Embryonic facial prominence (tissue), 1 donor: ENCODE data around the gene TOP2A.
"Not testable (repeated sequence)": the region's sequence is repeated elsewhere in the genome, so short reads cannot be mapped to it uniquely, and the experiment has no call there.

Experiments
- DNase-seq: peaks from one replicate; pipeline ENCODE4 v3.0.0-alpha.2; 2016; ENCODE audit errors: extremely low spot score

Gene TOP2A

DNA sequence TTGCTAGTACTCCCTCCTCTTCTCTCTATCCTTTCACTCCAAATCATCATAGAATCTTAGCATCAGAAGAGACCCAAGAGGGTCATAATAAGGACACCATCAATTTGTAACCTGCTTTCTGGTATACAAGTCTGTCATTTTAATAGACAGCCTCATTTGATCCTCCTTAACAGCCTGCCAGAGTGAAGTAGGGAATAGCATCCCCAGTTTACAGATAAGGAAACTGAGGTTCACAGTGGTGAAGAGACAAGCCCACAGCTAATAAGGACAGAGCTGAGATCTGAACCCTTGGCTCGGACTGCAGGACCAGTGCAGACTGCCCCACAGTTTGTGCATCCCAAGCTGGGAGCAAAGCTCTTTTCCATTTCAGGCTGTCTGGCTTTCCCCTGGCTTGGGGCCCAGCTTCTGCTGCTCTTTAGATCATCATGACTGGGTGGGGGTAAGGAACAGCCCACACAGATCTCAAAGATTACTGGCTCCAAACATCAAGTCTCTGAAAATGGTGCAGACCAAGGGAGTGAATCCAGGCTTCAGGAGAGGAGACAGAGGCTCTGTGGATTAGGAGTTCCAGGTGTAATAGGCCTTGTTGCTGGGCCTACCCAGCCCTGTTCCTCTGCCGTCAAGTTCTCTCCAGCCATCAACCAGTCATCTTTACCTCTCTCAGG lies 15.3 kb upstream of the TOP2A start:
- DNase-seq, result no peak

DNA sequence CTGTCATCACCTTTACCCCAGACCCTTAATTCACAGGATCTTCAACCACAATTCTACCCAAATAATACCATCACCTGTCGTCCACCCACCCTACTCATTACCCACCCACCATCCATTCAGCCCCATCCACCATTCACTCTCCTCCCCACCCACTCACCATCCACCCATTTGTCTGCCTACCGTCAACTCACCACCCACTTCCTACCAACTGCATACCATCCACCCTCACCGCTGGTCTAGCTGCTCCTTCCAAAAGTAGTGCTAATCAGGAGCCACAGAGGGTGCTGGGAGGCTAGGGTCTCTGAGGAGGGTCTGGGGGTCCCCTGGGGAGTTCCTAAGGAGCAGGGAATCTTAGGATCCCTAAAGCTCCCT lies 13.5 kb upstream of the TOP2A start:
- DNase-seq, result no peak

DNA sequence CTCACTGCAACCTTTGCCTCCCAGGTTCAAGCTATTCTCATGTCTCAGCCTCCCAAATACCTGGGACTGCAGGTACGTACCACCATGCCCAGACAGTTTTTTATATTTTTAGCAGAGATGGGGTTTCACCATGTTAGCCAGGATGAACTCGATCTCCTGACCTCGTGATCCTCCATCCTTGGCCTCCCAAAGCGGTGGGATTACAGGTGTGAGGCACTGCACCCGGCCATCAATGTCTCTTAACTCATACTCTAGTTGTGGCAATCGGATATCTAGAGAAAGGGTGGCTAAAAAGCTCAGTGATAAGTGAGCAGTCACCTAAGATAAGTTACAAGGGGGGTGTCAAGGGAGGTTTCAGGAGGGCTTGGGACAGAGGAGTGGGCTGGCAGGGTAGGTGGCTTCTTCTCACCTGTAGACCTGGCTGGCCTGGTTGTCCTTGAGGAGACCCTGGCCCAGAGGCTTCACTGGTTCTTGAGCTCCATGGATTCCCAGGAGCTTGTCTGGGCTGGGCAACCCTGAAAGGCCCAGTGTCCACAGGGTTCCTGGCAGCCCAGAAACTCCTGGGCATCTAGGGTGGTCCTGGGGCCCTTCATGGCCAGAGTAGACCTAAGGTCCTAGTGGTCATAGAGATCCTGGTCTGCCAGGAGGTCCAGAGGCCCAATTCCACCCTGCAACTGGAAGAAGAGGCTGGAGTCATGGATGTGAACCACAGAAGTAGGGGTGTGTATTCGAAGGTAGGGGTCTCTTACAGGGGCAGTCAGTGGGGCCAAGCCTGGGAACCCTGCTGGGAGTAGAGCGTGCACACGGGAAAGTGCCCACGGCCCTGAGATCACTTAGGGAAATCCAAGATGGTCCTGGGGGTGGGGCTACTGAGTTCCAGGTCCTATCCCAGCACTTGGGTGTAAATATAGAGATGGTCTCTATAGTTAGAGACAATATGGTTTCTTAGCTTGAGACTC lies 12.9 kb upstream of the TOP2A start:
- no peak for DNase-seq

DNA sequence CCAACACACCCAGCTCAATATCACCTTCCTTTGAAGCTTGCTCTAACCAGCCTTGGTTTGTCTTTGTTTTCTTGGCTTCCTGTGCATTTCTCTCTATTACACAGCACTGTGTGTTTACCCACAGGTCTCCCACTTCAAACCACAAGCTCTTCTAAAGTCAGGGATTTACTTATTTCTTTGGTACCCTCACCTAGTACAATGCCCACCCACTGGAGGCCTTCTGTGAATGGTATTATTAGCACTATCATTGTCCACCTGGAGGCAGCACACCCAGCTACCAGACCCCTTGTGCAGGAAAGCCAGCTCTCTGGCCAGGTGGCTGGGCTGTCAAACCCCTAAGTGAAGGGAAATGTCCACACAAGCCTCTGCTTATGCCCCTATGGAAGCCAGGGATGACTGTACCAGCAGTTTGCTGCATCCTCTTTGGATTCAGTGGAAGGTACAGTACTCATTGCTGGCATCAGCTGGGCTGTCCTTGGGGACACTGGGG lies 9.4 kb upstream of the TOP2A start:
- no peak for DNase-seq

DNA sequence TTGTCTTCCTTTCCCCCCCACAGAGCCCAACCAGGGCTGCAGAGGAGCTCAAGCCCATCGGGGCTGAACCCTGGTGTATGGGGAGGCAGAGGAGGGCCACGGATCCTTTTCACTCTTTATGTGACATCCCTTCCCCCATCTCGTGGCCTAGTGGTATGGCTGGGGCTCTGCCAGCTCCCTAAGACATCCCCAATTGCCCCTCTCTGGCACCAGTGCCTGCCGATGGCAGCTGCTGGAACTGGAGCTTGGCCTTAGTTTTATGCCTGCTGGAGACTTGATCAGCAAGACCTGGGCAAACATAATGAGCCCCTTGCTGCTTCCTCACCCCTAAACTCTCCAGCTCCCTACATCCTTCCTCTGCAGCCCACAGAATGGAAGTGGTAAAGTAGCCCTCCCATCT lies 8.0 kb upstream of the TOP2A start:
- no peak for DNase-seq

DNA sequence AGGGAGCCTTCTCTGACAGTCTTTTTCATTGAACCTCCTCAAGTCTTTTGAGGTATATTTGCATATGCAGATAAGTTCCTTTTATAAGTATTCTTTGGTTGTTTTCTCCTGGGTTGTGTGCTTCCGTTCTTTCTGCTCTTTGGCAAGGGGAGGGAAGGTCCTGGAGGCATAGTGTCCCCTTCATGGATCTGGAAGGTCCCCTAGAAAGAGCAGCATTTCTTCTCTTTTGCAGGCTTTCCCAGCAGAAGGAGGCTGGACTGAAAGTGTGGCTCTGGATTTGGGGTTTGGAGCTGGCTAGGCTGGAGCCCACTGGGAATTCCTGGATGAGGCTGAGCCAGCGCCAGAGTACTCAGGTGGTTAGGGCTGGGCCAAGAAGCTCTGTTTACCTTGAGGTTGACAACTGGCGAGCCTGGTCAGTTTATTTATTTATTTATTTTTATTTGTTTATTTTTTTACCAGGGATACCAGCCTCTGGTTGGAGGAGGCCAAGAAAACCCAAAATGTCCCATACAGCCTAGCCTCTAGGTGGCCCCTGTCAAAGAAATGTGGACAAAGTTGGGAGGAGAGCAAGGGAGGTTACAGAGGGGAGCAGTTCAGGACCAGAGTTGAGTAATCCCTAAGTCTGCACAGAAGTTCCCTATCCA lies 5.4 kb upstream of the TOP2A start:
- DNase-seq, result no peak

DNA sequence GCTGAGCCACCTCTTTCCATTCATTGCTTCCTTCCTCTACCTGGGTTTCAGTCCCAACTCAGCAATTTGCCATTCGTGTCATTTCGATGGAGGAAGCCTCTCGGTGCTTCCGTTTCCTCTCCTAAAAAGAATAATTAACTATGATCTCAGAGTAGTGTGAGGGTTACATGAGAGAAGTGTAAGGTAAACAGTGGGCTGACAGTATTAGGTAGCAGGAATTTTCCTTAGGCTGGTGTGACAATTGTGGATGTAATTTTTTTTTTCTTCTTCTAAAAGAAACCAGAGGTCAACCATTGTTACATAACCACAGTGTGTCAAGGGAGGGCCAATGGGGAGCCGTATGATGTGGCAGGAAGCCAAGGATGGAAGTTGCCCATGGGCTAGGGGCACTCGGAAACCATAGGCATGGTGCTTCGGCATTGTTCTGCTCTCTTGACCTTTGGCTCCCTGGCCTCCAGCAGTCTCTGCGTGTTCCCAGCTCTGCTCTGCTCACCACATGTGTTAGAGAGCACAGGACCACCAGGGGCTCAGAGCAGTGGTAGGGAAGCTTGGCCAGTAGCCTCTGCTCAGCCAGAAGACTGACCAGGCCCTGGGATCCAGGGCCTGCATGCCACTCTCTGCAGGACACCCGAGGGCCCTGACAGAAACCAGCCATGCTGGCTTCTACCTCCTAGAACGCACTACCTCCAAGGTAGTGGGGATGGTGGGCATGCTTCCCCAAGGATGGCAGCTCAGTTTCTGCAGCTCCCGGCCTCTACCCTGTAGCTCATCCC lies 2.0 kb upstream of the TOP2A start:
- no peak for DNase-seq

DNA sequence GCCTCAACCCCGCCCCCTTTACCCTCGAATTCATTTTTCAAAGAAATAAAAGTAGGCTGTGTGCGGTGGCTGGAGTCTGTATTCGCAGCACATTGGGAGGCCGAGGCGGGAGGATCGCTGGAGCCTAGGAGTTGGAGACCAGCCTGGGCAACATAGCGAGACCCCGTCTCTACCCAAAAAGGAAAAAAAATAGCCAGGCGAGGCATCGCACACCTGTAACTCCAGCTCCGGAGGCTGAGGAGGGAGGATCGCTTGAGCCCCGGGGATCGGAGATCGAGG lies 671 bp upstream of the TOP2A start:
- DNase-seq, result no peak

DNA sequence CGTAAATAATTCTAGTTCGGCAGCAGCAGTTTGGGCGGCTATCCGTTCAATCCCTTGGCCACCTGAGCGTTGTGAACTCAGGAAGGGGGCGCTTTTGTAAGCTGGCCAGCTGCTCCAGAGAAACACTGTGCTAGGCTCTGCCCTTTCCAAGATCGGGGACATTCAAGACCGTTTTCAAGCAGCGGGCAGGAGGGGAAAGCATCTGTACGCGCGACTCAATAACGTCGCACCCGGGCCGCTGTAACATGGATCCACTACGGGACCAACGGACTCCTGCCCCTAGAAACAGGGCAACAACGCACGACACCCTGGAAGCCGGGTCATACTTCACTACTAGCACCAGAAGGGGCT lies 463 bp downstream of the TOP2A start:
- no peak for DNase-seq

DNA sequence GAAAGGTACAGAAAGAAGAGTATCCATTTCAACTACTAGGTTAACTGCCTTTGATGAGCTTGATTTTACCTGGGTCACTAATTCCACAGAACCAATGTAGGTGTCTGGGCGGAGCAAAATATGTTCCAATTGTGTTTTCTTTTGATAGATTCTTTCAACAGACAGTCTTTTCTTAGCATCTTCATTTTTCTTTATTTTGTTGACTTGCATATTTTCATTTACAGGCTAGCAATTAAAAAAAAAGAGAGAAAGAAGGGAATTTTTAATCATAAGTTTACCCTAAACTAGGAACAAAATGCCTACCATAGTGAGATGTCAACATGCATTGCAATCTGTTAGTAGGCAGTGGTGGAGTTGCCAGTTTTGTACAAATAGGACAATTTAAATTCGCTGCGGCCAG lies 1.0 kb downstream of the TOP2A start:
- DNase-seq, result no peak

DNA sequence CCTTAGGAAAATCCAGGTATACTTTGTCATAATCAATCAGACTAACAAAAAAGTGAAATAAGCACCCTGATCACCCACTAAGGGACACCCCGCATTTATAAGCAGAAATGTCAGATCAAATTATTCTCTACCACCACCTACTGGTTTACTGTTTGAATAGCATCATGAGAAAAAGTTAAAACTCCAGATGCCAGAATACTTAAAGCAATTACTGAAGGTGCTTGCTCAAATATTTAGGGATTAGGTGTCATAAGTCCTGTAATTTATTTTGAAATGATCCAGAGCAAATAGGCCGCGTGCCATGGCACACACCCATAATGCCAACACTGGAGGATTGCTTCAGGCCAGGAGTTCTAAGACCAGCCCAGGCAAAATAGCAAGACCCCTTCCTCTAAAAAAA lies 2.3 kb downstream of the TOP2A start:
- DNase-seq, result no peak

DNA sequence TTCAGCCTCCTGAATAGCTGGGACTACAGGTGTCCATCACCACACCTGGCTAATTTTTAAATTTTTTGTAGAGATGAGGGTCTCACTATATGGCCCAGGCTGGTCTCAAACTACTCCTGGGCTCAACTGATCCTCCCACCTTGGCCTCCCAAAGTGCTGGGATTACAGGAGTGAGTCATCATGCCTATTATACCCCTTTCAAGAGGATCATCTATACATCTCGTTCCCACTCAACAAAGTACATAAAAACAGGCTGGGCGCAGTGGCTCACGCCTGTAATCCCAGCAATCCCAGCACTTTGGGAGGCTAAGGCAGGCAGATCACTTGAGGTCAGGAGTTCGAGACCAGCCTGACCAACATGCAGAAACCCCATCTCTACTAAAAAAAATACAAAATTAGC lies 3.4 kb downstream of the TOP2A start:
- not testable (repeated sequence) for DNase-seq

DNA sequence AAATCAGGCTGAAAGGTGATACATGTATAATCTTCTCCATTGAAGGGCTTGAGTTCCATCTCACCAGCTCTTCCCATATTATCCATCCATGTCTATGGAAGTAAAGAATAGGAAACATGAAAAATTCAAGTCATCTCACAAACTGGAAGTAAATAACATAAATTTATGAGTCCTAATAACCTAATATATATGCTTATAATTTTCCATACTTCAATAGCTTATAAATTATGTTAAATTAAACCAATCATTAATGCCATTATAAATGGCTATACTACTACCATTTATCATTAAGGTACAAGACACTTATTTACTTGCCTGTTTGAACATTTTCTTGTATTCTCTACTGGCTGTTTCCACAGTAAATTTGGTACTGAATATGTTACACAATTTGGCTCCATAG lies 4.8 kb downstream of the TOP2A start:
- DNase-seq, result no peak

DNA sequence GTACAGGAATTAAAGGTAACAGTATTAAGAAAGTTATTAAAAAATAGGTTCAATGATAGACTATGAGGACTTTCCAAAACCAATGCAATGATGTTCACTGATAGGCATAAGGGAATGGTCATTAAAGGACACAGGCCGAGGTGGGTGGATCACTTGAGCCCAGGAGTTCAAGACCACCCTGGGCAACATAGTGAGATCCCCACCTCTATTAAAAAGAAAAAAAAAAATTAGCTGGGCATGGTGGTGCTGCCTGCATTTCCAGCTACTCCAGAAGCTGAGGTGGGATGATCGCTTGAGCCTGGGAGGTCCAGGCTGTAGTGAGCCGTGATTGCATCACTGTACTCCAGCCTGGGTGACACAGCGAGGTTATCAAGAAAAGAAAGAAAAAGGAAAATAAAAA lies 5.9 kb downstream of the TOP2A start:
- DNase-seq, result no peak

DNA sequence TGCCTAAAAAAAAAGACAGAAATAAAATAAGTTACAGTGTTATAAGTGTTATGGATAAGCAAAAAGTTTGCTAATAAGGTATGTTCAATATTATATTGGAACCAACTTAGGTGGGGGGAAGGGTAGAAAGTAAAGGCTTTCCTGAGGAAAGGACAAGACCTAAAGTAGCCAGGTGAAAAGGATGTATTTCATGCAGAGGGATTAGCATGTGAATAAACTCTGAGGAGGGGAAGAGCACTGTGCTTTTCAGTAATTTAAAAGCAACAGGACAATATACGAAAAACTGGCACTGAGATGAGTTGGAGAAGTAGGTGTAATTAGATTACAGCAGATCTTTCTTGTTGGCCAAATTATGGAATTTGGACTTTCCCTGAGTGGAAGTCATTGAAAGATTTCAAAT lies 7.6 kb downstream of the TOP2A start:
- DNase-seq, result no peak

DNA sequence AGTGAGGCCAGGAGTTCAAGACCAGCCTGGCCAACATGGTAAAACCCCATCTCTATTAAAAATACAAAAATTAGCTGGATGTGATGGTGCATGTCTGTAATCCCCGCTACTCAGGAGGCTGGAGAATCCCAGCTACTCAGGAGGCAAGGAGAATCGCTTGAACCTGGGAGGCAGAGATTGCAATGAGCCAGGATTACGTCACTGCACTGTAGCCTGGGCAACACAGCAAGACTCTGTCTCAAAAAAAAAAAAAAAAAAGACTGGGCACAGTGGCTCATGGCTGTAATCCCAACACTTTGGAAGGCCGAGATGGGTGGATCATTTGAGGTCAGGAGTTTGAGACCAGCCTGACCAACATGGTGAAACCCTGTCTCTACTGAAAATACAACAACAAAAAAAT lies 8.2 kb downstream of the TOP2A start:
- DNase-seq, result not testable (repeated sequence)

DNA sequence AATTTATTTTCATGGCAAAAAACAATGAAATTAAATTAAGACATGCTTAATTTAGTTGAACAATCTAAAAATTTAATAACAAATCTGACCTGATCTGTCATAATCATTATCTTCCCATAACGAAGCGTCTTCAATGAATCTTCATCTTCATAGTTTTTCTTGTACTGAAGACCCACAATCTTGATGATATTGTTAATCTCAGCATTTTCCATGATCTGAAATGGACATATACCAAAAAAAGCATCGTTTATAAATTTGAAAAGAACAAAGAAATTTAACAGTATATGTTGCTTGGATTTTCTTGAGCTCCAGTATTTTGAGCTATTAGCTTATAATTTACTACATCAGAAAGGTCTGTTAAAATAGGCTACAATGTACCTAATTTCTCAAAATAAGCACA lies 10.2 kb downstream of the TOP2A start:
- no peak for DNase-seq

DNA sequence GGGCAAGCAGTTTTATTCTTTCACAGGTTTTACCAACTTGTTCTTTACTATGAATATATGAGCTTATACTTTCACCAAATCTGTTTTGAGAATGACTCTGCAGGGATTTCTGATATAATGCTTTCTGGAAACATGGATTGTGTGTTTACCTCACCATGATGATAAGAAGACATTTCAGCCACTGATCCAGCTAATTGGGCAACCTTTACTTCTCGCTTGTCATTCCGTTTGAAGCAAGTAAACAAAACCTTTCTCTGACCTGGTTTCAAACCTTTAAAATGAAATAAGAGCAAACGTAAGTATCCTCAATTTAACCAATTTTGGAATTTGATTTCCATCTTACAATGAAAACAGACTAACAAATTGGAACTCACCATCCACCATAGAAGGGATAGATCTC lies 13.7 kb downstream of the TOP2A start:
- no peak for DNase-seq

DNA sequence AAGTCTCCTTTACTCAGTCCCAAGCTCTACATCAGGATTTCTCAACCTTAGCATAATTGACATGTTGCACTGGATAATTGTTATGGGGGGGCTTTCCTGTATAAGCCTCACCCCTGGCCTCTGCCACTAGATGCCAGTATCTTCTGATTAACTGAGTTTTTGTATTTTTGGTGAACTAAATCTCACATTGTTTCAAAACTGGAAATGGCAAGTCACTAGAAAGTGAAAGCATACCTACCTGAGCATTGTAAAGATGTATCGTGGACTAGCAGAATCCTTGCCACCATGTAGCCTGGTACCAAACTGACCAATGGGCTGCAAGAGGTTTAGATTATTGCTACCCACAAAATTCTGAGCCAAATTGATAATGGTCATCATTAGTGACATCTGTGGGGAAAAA lies 15.0 kb downstream of the TOP2A start:
- DNase-seq, result no peak

DNA sequence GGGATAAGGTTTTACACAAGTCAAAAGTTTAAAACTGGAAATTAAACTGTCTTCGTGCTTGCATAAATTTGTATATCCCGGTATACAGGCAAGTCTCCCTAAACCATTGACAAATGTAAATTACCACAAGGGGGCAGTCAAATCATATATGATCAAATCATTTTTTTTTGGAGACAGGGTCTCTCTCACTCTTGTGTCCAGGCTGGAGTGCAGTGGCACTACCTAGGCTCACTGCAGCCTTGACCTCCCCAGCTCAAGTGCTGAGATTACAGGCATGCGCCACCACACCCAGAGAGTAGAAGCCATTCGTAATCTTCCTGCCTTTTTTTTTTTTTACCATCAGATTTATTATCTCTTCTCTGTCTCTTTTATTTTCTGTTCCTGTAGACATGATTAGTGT lies 18.5 kb downstream of the TOP2A start:
- peak; percentile 24 for DNase-seq

DNA sequence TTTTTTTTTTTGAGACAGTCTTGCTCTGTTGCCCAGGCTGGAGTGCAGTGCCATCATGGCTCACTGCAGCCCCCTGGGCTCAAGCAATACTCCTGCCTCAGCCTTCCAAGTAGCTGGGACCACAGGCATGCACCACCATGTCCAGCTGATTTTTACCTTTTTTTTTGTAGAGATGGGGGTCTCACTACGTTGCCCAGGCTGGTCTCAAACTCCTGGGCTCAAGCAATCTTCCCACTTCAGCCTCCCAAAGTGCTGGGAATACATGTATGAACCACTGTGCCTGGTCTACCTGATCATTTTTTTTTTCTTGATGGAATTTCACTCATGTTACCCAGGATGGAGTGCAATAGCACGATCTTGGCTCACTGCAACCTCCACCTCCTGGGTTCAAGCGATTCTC lies 31.1 kb downstream of the TOP2A start:
- DNase-seq, result not testable (repeated sequence)

DNA sequence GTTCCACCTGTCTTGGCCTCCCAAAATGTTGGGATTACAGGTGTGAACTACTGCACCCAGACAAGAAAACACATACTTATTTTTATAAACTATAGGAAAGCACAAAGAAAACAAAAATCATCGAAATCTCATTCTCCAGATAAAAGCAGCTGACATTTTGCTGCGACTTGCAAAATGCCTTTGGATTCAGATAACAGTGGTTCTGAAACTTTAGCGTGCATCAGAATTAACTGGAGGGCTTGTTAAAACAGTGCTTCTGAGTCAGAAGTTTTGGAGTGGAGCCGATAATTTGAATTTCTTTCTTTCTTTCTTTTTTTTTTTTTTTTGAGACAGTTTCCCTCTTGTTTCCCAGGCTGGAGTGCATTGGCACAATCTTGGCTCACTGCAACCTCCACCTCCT lies 35.4 kb downstream of the TOP2A start:
- no peak for DNase-seq
